Suppressor macrophage treated with lipopolysaccharide for 4 hours (primary cell): Measurements from ENCODE around the gene AFDN.

ENCODE experiments used
- DNase-seq: peaks from one replicate; pipeline ENCODE4 v3.0.0-alpha.2; 2020

Gene AFDN

GRCh38 chr6:167817729-167818128 lies 9.0 kb upstream of the AFDN start:
- no peak for DNase-seq

DNA sequence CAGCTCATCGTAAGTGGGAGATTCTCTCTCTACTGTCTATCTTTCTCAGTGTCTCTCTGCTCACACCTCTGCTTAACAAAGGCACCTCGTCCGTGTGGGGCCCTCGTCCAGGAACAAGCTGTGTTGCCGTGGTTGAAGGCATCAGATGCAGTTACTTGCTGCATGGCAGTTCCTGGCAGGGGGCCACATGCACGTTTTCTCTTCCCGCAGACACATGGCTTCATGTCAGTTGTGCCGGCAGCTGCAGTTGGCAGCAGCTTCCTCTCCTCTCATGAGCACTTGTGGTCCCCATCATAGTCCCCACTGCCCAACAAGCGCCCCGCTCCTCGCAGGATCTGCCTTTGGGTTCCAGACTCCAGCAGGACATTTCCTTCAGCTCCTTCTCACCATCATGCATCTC lies 7.1 kb upstream of the AFDN start:
- DNase-seq, result no peak

DNA sequence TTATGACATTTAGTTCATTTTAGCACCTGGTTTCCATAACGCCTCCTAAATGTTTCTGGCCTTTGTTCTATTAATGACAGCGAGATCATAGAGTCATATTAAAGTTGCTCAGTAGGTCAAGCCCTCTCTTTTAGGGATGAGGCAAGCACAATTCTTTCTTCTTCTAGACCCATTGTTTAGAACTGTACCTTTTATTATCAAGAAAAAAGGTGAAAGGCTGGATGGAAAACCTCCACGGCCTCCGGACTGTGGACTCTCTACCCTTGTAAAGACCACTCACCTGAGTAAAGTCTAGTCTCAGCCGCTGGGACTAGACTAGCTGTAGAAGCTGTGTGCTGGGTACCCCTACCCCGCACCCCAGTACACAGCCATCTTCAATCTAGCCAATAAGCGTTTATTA lies 6.0 kb upstream of the AFDN start:
- DNase-seq, result no peak

- no peak for DNase-seq
These were observed 1.9 kb upstream of the AFDN start for GRCh38 chr6:167824591-167825331.

- no peak for DNase-seq
These were observed 1.1 kb upstream of the AFDN start for GRCh38 chr6:167825332-167826229.

- peak; percentile 66 for DNase-seq
These were observed 348 bp upstream of the AFDN start for GRCh38 chr6:167826230-167826895.

- DNase-seq, result peak; percentile 33
These were observed 1.0 kb downstream of the AFDN start for GRCh38 chr6:167827583-167828324.

- no peak for DNase-seq
These were observed 1.7 kb downstream of the AFDN start for GRCh38 chr6:167828325-167828956.

DNA sequence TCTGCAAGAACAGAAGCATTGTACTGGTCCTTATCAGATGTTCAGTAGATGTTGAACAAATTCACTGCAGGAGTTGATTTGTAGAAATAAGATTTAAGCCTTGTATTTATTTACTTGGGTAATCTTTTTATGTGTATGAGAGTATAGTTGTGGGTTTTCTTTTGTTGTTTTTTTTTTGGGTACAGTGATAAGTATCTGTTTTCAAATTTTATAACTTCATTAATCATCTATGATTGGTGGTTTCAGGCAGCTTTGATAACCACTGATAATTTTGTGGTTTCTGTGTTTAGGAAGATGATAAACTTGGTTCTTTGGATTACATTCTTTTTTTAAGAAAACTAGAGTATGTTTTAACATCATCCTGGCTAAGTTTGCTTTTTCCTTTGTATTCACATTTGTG lies 2.8 kb downstream of the AFDN start:
- DNase-seq, result no peak

GRCh38 chr6:167831281-167831828 lies 4.6 kb downstream of the AFDN start:
- no peak for DNase-seq

DNA sequence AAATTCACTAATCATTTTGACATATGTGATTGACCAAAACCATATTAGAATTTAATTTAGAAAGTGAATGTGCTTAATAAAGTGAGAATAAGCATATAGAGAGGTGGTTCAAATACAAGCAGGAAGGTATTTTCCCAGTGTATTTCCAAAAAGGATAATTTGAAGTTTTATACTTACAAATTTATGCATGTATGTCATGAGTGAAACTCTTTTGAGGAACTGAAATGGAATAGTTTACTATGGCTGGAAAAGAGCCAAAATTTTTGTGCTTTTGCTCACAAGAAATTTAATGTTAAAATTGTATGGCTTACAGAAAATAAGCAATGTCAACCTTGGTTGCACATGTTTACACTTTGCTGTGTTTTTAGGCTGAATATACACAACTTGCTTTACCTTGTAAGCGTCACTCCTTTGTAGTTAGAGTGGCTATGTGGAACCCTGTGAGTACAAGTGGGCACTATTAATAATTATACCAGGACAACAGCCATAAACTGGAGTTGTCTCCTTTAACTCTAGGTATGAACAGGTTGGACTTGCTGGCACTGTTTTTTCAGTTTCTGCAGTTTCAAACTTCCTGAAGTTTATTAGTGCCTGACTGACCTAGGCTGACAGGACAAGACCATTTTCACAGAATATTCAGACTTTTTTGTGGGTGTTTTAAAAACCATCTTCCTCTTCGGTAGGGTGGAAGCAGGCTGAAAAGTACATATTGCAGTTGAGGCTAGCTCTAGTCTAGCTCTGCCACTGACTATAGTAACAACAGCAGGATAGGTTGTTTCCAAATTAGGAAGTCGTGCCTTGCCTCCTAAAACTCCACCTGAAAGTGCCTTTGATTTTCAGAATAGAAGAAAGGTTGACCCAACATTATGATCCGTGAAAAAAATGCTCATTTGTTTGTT lies 6.0 kb downstream of the AFDN start:
- DNase-seq, result peak; percentile 46

- peak; percentile 67 for DNase-seq
These were observed 6.7 kb downstream of the AFDN start for GRCh38 chr6:167833396-167833763.

DNA sequence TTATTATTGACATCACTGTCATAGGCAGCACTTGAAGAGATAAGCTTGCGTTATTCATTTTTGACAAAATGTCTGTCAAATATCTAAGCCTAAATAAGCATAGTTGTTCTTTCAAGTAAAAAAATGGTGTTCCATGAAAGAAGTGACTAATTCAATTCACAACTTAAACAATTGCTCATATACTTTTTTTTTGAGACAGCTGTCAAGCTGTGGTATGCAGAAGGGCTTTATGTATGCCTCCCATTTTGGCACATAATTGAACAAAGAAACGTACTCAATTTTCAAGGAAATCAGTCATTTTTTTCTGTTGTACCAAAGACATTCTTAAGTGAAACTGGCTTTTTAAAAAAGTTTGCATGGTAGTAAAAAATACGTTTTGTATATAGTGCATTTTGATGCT lies 8.5 kb downstream of the AFDN start:
- no peak for DNase-seq

- no peak for DNase-seq
These were observed 10.0 kb downstream of the AFDN start for GRCh38 chr6:167836721-167837120.

GRCh38 chr6:167838207-167838748 lies 11.6 kb downstream of the AFDN start:
- no peak for DNase-seq

DNA sequence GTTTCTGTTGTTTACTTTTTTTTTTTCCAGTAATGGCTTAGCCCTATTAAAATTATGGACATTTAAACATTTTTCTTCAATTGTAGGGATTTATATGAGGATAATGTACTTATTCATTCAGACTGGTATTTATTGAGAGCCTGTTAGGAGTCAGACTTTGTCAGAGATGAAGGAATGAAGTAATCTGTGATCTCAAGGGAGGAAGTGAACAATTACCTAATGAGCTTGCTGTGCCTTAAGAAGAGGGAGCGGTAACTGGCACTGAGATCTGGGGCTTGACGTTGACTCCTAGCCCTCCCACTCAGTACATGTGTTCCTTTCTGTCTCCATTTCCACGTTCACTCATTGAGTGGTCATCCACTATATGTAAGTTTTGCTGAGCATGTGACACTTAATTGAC lies 12.6 kb downstream of the AFDN start:
- DNase-seq, result no peak

- DNase-seq, result no peak
These were observed 13.0 kb downstream of the AFDN start for GRCh38 chr6:167839755-167840154.

- DNase-seq, result no peak
These were observed 13.4 kb downstream of the AFDN start for GRCh38 chr6:167840160-167840525.

DNA sequence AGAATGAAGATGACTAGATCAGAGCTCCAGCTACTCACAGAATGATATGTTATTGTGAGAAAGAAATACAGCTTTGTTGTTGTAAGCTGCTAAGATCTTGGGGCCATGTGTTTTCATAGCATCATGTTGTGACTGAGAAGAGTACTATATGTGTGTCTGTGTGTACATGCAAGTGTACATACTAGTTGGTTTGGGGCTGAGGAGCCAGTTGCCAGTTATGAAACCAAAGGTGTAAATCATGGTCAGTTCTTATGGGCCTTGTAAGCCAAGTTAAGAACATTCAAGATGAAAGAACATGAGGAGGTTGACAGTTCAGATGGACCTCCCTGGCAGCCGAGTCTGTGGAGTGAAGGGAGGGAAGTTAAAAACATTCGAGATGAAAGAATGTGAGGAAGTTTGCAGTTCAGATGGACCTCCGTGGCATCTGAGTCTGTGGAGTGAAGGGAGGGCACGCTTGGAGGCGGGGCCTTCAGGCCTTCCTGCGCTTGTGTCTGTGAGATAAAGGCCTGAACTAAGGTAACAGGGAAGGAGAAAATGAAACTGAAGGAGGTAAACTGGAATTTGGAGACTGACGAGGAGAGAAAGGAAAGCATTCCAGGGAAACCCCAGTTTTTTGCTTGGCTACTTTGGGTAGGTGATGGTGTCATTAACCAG lies 13.9 kb downstream of the AFDN start:
- no peak for DNase-seq

DNA sequence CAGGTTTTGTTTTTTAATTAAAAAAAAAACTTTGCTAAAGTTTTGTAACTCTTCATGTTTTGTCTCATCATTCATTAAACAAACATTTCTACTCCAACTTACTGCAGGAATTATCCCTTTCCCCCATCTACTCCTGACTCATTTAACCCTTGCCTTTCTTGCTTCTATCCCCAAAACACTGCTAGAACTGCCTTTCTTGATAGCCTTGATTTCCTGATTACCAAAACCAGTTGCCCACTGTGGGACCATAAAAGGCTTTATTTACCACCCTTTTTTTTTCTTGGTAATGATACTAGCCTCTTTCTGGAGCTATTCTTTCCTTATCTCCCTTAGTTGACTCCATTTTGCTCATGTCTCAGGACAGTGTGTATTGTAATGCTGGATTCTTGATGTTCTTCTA lies 15.3 kb downstream of the AFDN start:
- no peak for DNase-seq
